HepG2 (cell line): ENCODE measurements around the gene RNH1. TPM values are rescaled to one million over a fixed set of nuclear protein-coding genes. Genes with fewer than 3 reads are reported as not detected.

Experiments used
- GABPB1 ChIP-seq: IDR thresholded peaks from 2 replicates; pipeline ENCODE4 v1.6.1; 2016; ENCODE audit warnings: mild to moderate bottlenecking, missing genetic modification reagents, moderate library complexity, missing compliant biosample characterization
- IKZF4 ChIP-seq: sonication (generic); formaldehyde crosslinking; IDR thresholded peaks from 2 replicates; pipeline ENCODE4 v1.5.1; 2020; ENCODE audit warnings: borderline replicate concordance, mild to moderate bottlenecking, low read depth, missing genetic modification reagents; ENCODE audit errors: not compliant biosample characterization
- JUND ChIP-seq: sonication (generic); formaldehyde crosslinking; IDR thresholded peaks from 2 replicates; pipeline ENCODE4 v1.8.0; 2022; ENCODE audit warnings: mild to moderate bottlenecking, missing genetic modification reagents
- RAD51 ChIP-seq: fragments of 450-650 bp; IDR thresholded peaks from 2 replicates; pipeline ENCODE4 v1.6.1; 2016; ENCODE audit warnings: borderline replicate concordance
- SETDB1 ChIP-seq: sonication (generic); formaldehyde crosslinking; IDR thresholded peaks from 2 replicates; pipeline ENCODE4 v1.5.1; 2020; ENCODE audit warnings: missing genetic modification reagents, mild to moderate bottlenecking, borderline replicate concordance
- SIX4 ChIP-seq: sonication (generic); formaldehyde crosslinking; IDR thresholded peaks from 2 replicates; pipeline ENCODE4 v1.4.0; 2020; ENCODE audit warnings: missing genetic modification reagents
- TCF12 ChIP-seq, 2 experiments: fragments of 450-650 bp in 1 of 2; sonication (generic) in 1 of 2; formaldehyde crosslinking in 1 of 2; IDR thresholded peaks; 2 replicates each; pipeline versions ENCODE4 v1.6.1 to v1.8.0; 2017 to 2022; ENCODE audit warnings: antibody characterized with exemption in 1 of 2, mild to moderate bottlenecking in 1 of 2, missing genetic modification reagents in 1 of 2, moderate library complexity in 1 of 2
- ZNF282 ChIP-seq: fragments of 450-650 bp; IDR thresholded peaks from 2 replicates; pipeline ENCODE4 v1.6.1; 2018; ENCODE audit not compliant: partially characterized antibody
- ZNF530 ChIP-seq: sonication (generic); formaldehyde crosslinking; IDR thresholded peaks from 2 replicates; pipeline ENCODE4 v1.5.0; 2020; ENCODE audit warnings: low read depth, mild to moderate bottlenecking, missing genetic modification reagents
- ZNF607 ChIP-seq: sonication (generic); formaldehyde crosslinking; IDR thresholded peaks from 2 replicates; pipeline ENCODE4 v1.5.1; 2020; ENCODE audit warnings: missing genetic modification reagents, mild to moderate bottlenecking, borderline replicate concordance
- ZNF614 ChIP-seq: IDR thresholded peaks from 2 replicates; pipeline ENCODE4 v1.6.1; 2018; ENCODE audit warnings: missing biosample characterization, missing genetic modification reagents, inconsistent platforms, borderline replicate concordance
- ZSCAN12 ChIP-seq: sonication (generic); formaldehyde crosslinking; IDR thresholded peaks from 2 replicates; pipeline ENCODE4 v1.9.0; 2021; ENCODE audit warnings: mild to moderate bottlenecking, missing genetic modification reagents
- ZSCAN30 ChIP-seq: sonication (generic); formaldehyde crosslinking; IDR thresholded peaks from 2 replicates; pipeline ENCODE4 v1.5.0; 2020; ENCODE audit warnings: mild to moderate bottlenecking, missing genetic modification reagents
- polyA plus RNA-seq, 8 experiments: library from polyadenylated mRNA; depleted of rRNA in 3 of 8; stranded (reverse) in 7 of 8; unstranded in 1 of 8; fragments of >200 nt; fragmentation: Illumina TruSeq in 4 of 8; extraction: Trizol in 4 of 8; gene quantifications; 2 replicates each; pipeline versions ENCODE4 v1.2.1 to v1.2.3, GENCODE V29; 2011 to 2016; ENCODE audit warnings: low read depth in 4 of 8, missing spikeins in 1 of 8, mixed read lengths in 1 of 8; ENCODE audit not compliant: insufficient read depth in 1 of 8
- total RNA-seq, 5 experiments: library from RNA; depleted of rRNA; stranded (reverse); fragments of >200 nt; fragmentation: Illumina TruSeq; extraction: Trizol; gene quantifications; 2 replicates each; pipeline ENCODE4 v1.2.3, GENCODE V29; 2016; ENCODE audit warnings: low read depth in 1 of 5
- TF ChIP-seq, protein P1 (sequence below): sonication (generic); formaldehyde crosslinking; IDR thresholded peaks from 2 replicates; pipeline ENCODE4 v1.5.1; 2020; ENCODE audit warnings: mild to moderate bottlenecking, missing genetic modification reagents, moderate library complexity
- TF ChIP-seq, protein P2 (sequence below): sonication (generic); formaldehyde crosslinking; IDR thresholded peaks from 2 replicates; pipeline ENCODE4 v1.8.0; 2022; ENCODE audit warnings: missing genetic modification reagents, mild to moderate bottlenecking, borderline replicate concordance
- TF ChIP-seq, protein P3 (sequence below): sonication (generic); formaldehyde crosslinking; IDR thresholded peaks from 2 replicates; pipeline ENCODE4 v1.5.1; 2020; ENCODE audit warnings: mild to moderate bottlenecking, missing genetic modification reagents, borderline replicate concordance
- TF ChIP-seq, protein P4 (sequence below): sonication (generic); formaldehyde crosslinking; IDR thresholded peaks from 2 replicates; pipeline ENCODE4 v1.9.0; 2022; ENCODE audit warnings: missing genetic modification reagents, mild to moderate bottlenecking, borderline replicate concordance
- TF ChIP-seq, protein P5 (sequence below): sonication (generic); formaldehyde crosslinking; IDR thresholded peaks from 2 replicates; pipeline ENCODE4 v1.4.0; 2020; ENCODE audit warnings: low read depth, mild to moderate bottlenecking, missing genetic modification reagents

Gene RNH1
- total and polyA plus RNA-seq, 2 of the 13 experiments (the other 11 are each of a cell fraction or from before 2014, with no cell fraction given): 36.0 to 74.1 TPM

DNA sequence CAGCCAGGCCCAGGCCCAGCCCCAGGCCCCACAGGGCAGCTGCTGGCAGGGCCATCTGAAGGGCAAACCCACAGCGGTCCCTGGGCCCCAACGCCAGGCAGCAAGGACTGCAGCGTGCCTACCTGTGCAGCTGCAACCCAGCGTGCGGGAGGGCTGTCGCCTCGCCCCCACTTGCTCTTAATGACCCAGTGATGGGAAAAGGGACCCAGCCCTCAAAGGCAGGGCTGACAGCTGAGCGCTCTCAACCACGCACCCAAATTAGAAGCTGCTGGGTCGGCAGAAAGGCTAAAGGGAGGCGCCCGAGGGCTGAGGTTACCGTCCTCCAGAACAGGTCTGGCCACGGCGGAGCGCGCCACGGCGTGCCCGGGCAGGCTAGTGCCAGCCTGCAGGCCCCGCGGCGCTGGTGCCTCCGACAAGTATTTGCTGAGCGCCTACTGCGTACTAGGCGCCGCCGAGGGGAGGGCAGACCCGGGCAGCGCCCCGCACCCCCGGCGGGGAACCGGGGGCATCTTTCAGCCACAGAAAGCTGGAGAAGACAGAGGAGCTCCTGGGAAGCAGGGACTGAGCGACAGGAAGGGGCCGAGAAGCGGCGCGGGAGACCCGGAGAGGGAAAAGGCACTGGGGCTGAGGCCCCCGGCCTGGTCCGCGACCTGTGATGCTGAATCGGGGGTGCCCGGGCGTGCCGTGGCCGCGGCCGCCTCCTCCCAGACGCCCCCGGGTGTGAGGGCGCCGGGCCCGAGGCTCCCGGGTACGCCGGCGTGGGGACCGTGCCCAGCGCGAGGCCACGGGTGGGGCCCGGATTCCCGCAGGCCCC is 27.6 kb upstream of the RNH1 start (continued):
- TF ChIP-seq, protein P1, sequence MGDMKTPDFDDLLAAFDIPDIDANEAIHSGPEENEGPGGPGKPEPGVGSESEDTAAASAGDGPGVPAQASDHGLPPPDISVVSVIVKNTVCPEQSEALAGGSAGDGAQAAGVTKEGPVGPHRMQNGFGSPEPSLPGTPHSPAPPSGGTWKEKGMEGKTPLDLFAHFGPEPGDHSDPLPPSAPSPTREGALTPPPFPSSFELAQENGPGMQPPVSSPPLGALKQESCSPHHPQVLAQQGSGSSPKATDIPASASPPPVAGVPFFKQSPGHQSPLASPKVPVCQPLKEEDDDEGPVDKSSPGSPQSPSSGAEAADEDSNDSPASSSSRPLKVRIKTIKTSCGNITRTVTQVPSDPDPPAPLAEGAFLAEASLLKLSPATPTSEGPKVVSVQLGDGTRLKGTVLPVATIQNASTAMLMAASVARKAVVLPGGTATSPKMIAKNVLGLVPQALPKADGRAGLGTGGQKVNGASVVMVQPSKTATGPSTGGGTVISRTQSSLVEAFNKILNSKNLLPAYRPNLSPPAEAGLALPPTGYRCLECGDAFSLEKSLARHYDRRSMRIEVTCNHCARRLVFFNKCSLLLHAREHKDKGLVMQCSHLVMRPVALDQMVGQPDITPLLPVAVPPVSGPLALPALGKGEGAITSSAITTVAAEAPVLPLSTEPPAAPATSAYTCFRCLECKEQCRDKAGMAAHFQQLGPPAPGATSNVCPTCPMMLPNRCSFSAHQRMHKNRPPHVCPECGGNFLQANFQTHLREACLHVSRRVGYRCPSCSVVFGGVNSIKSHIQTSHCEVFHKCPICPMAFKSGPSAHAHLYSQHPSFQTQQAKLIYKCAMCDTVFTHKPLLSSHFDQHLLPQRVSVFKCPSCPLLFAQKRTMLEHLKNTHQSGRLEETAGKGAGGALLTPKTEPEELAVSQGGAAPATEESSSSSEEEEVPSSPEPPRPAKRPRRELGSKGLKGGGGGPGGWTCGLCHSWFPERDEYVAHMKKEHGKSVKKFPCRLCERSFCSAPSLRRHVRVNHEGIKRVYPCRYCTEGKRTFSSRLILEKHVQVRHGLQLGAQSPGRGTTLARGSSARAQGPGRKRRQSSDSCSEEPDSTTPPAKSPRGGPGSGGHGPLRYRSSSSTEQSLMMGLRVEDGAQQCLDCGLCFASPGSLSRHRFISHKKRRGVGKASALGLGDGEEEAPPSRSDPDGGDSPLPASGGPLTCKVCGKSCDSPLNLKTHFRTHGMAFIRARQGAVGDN (CRISPR knock-in tag): peak; percentile 61
- TF ChIP-seq ZNF530 (CRISPR knock-in tag) (no peak), ZNF614 (CRISPR knock-in tag) (no peak), ZSCAN30 (CRISPR knock-in tag) (no peak), ZNF607 (CRISPR knock-in tag) (no peak), IKZF4 (no peak), SETDB1 (CRISPR knock-in tag) (0 out of 2 replicates have a peak, but pooled peaks have one; percentile 55), JUND (no peak), RAD51 (no peak), TCF12 (IDR thresholded peaks at IDR 0.05) (no peak), TCF12 (CRISPR knock-in tag; IDR thresholded peaks at IDR 0.05) (0 out of 2 replicates have a peak, but pooled peaks have one; percentile 31), ZNF282 (no peak), GABPB1 (CRISPR knock-in tag) (peak; percentile 43; the same call in 1 of the 2 replicates), ZSCAN12 (CRISPR knock-in tag) (no peak), SIX4 (CRISPR knock-in tag) (no peak)
- TF ChIP-seq, protein P2, sequence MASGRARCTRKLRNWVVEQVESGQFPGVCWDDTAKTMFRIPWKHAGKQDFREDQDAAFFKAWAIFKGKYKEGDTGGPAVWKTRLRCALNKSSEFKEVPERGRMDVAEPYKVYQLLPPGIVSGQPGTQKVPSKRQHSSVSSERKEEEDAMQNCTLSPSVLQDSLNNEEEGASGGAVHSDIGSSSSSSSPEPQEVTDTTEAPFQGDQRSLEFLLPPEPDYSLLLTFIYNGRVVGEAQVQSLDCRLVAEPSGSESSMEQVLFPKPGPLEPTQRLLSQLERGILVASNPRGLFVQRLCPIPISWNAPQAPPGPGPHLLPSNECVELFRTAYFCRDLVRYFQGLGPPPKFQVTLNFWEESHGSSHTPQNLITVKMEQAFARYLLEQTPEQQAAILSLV: peak; percentile 29; the same call in 1 of the 2 replicates
- TF ChIP-seq, protein P3, sequence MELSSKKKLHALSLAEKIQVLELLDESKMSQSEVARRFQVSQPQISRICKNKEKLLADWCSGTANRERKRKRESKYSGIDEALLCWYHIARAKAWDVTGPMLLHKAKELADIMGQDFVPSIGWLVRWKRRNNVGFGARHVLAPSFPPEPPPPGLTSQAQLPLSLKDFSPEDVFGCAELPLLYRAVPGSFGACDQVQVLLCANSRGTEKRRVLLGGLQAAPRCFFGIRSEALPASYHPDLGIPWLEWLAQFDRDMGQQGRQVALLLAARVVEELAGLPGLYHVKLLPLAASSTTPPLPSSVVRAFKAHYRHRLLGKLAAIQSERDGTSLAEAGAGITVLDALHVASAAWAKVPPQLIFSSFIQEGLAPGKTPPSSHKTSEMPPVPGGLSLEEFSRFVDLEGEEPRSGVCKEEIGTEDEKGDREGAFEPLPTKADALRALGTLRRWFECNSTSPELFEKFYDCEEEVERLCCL (CRISPR knock-in tag): no peak
- TF ChIP-seq, protein P4, sequence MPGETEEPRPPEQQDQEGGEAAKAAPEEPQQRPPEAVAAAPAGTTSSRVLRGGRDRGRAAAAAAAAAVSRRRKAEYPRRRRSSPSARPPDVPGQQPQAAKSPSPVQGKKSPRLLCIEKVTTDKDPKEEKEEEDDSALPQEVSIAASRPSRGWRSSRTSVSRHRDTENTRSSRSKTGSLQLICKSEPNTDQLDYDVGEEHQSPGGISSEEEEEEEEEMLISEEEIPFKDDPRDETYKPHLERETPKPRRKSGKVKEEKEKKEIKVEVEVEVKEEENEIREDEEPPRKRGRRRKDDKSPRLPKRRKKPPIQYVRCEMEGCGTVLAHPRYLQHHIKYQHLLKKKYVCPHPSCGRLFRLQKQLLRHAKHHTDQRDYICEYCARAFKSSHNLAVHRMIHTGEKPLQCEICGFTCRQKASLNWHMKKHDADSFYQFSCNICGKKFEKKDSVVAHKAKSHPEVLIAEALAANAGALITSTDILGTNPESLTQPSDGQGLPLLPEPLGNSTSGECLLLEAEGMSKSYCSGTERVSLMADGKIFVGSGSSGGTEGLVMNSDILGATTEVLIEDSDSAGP: peak; percentile 54; the same call in 1 of the 2 replicates
- TF ChIP-seq, protein P5, sequence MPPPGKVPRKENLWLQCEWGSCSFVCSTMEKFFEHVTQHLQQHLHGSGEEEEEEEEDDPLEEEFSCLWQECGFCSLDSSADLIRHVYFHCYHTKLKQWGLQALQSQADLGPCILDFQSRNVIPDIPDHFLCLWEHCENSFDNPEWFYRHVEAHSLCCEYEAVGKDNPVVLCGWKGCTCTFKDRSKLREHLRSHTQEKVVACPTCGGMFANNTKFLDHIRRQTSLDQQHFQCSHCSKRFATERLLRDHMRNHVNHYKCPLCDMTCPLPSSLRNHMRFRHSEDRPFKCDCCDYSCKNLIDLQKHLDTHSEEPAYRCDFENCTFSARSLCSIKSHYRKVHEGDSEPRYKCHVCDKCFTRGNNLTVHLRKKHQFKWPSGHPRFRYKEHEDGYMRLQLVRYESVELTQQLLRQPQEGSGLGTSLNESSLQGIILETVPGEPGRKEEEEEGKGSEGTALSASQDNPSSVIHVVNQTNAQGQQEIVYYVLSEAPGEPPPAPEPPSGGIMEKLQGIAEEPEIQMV (CRISPR knock-in tag): no peak
